IgD-negative memory B cell (primary cell): ENCODE data around the gene TANGO2. TPM values are rescaled to one million over a fixed set of nuclear protein-coding genes. Genes with fewer than 3 reads are reported as not detected.

Experiments
- H3K27ac Mint-ChIP-seq, 3 donors: one replicate each; pipeline ENCODE4 v1.8.0; 2020 to 2022; ENCODE audit warnings: mild to moderate bottlenecking in 3 of 3, mixed read lengths in 3 of 3, moderate library complexity in 1 of 3
- H3K27me3 Mint-ChIP-seq: one replicate; pipeline ENCODE4 v1.8.0; 2021; ENCODE audit warnings: mixed read lengths
- H3K36me3 Mint-ChIP-seq: one replicate; pipeline ENCODE4 v1.8.0; 2020; ENCODE audit warnings: mild to moderate bottlenecking, mixed read lengths
- H3K4me1 Mint-ChIP-seq, 3 donors: one replicate each; pipeline ENCODE4 v1.8.0; 2020 to 2022; ENCODE audit warnings: mixed read lengths in 3 of 3, mild to moderate bottlenecking in 1 of 3
- H3K4me3 Mint-ChIP-seq, 4 donors: one replicate each; pipeline ENCODE4 v1.8.0; 2020 to 2022; ENCODE audit warnings: mild to moderate bottlenecking in 4 of 4, mixed read lengths in 4 of 4, moderate library complexity in 3 of 4
- H3K9me3 Mint-ChIP-seq, 3 donors: one replicate each; pipeline ENCODE4 v1.8.0; 2020 to 2021; ENCODE audit warnings: mixed read lengths in 3 of 3, mild to moderate bottlenecking in 1 of 3
- polyA plus RNA-seq: library from polyadenylated mRNA; unstranded; fragments of 300-500 nt; fragmentation: Illumina TruSeq; gene quantifications from one replicate; pipeline ENCODE4 v1.2.3, GENCODE V29; 2021

TANGO2 gene
- polyA plus RNA-seq, 1 donor from 2014 or later, result 44.5 TPM

DNA sequence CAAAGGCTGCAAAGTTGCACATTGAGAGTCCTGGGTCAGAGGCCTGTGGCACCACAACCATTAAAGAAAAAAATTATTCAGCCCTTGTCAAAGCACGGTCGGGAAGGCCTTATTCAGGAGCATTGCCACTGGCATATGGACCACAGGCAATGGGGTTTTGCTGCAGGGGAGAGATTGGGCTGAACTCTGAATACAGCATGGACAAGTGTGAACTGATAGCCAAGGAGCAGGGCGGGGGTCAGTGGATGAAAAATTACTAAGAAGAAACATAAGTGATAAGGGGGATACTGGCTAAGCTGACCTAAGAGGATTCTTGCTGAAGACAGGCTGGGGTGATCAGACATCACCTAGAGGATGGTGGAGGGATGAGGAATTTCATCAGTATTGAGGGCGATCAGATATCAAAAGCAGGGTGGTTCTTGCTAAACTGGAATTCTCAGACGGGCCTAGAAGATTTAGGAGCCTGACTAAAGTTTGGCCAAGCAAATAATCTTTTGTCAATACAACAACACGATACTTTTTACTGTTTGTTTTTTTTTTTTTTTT is 55.8 kb downstream of the TANGO2 start:
- H3K36me3 Mint-ChIP-seq, result no peaks in the 10 kb centered on the region
- peaks cover 3 to 11% (median 3%) of the 10 kb centered on the region in 3 donors for H3K4me1 Mint-ChIP-seq
- H3K4me3 Mint-ChIP-seq, result peak overlapping the region in 2 of 4 donors; percentile 23 to 79
- no peaks in the 10 kb centered on the region for H3K27me3 Mint-ChIP-seq
- peak overlapping the region in 2 of 3 donors; percentile 22 to 67 for H3K27ac Mint-ChIP-seq
- no peaks in the 10 kb centered on the region for H3K9me3 Mint-ChIP-seq

DNA sequence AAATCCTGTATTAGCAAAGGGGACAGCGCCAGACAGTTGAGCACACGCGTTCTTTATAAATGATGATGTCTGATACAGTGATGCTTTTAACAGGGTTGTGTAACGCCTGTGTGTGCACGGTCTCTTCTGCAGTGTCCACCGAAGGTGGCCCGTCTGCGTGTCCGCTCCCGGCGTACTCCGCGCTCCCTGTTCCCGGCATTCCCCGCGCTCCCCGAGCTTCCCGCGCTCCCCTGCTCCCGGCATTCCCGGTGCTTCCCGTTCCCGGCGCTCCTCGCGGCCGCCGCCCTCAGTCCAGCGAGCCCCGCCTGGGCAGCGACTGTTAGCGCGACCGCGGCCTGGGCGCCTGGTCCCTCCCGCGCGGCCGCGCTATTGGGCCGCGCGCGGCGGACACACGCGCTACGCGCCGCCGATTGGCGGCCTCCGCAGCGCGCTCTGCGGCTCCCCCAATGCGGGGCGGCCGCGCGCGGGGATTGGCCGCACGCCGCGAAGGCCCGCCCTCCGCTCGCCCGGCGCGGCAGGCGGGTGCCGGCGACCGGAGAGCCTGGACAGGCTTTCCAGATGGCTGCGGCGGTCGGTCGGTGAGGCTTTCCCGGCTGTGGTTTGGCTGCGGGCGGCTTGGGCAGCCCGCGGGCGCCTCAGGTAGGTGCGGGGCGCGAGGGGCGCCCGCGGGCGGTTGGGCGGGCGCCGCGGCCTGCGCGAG is 59.0 kb downstream of the TANGO2 start, which contains the start of gene DGCR8:
Gene DGCR8, plus strand, starts transcription at position 497 of the 700 bp plus-strand sequence. CDS start 5,723 bp downstream, outside the sequence.
- peak within 1 kb of the TSS; percentile 31 to 90 (median 72) for H3K27ac Mint-ChIP-seq
- H3K4me1 Mint-ChIP-seq, result peaks cover 4 to 30% (median 8%) of the 10 kb centered on the region in 3 donors
- H3K36me3 Mint-ChIP-seq, result no peaks in the 10 kb centered on the region
- peak within 1 kb of the TSS; percentile 92 to 95 (median 94) for H3K4me3 Mint-ChIP-seq
- H3K27me3 Mint-ChIP-seq, result no peaks in the 10 kb centered on the region
- no peaks in the 10 kb centered on the region for H3K9me3 Mint-ChIP-seq

- H3K27me3 Mint-ChIP-seq, result no peaks in the 10 kb centered on the region
- H3K36me3 Mint-ChIP-seq, result no peaks in the 10 kb centered on the region
- peaks cover 4 to 30% (median 8%) of the 10 kb centered on the region in 3 donors for H3K4me1 Mint-ChIP-seq
- H3K4me3 Mint-ChIP-seq, result peak overlapping the region; percentile 81 to 92 (median 86)
- H3K27ac Mint-ChIP-seq, result peak overlapping the region; percentile 31 to 90 (median 32)
- no peaks in the 10 kb centered on the region for H3K9me3 Mint-ChIP-seq
These were observed 59.5 kb downstream of the TANGO2 start for GRCh38 chr22:20080445-20080775.

- H3K27me3 Mint-ChIP-seq, result no peaks in the 10 kb centered on the region
- no peaks in the 10 kb centered on the region for H3K36me3 Mint-ChIP-seq
- H3K4me3 Mint-ChIP-seq, result peak overlapping the region; percentile 81 to 92 (median 86)
- H3K4me1 Mint-ChIP-seq, result peaks cover 4 to 30% (median 8%) of the 10 kb centered on the region in 3 donors
- H3K27ac Mint-ChIP-seq, result peak overlapping the region; percentile 32 to 99 (median 90)
- H3K9me3 Mint-ChIP-seq, result no peaks in the 10 kb centered on the region
These were observed 60.1 kb downstream of the TANGO2 start for GRCh38 chr22:20080776-20081654.

DNA sequence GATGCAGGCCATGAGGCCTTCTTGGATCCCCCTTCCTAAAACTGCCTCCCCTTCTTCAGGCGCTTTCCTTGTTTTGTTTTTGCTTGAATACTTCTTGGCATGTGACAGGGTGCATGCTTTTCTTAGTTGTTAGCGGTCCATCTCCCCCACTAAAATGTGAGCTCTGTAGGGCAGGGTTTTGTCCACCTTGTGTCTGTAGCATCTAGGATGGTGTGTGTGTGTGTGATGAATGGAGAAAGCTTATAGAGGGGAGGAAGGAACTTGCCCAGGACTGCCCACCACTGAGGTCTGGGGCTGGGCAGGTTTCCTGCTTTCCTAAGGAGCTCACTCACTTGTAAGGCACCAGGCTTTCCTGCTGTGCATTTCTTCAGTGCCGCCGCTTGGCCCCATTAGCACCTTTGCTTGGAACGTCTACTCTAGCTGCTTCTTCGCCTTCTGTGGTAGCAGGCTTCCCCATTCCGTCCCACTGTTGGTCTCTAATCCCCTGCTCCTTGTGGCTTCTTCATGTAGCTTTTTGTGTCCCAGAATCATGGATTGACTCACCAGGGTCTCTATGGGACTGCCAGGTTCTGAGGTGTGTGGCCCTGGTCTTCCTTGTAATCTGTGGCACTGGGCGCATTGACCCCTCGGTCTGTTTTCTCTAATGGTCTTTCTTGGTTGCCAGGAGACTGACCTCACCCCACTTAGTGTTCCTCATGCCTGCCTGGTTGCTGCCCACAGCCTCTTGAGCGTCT is 62.4 kb downstream of the TANGO2 start:
- no peaks in the 10 kb centered on the region for H3K36me3 Mint-ChIP-seq
- no peaks in the 10 kb centered on the region for H3K27me3 Mint-ChIP-seq
- H3K4me3 Mint-ChIP-seq, result peak overlapping the region; percentile 34 to 83 (median 46)
- H3K4me1 Mint-ChIP-seq, result peaks cover 4 to 30% (median 8%) of the 10 kb centered on the region in 3 donors
- H3K27ac Mint-ChIP-seq, result peak overlapping the region in 2 of 3 donors; percentile 23 to 88
- H3K9me3 Mint-ChIP-seq, result no peaks in the 10 kb centered on the region

DNA sequence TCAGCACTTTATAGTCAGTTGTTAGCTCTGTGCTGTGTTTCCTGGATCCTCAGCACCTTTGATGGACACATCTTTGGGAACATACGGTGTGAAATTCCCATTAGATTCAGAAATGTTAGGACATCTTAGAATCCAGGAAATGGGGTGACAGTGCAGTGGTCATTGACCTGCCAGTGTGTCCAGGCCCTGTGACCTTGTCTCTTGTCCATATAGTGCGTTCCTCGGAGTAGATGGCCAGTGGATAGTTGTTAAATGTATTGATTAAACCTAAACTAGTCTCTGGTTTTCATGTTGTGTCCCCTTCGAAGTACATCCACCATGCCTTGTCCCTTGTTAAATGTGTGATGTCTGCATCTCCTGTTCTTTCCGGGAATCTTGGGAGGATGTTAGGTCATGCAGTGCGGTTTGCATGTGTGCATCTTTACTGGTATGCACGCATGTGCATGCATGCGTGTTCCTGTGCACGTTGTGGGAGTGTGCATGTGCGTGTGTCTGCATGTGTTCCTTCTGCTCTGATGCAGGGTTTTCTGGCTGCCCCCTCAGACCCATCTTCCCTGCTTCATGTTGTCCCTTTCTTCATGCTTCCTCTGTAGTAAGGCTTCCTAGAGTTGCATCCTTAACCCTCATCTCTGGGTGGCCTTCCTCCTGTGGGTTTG is 63.1 kb downstream of the TANGO2 start:
- Mint-ChIP-seq H3K9me3 (no peaks in the 10 kb centered on the region), H3K27ac (peak overlapping the region in 2 of 3 donors; percentile 23 to 39), H3K36me3 (no peaks in the 10 kb centered on the region), H3K27me3 (no peaks in the 10 kb centered on the region), H3K4me3 (peak overlapping the region in 2 of 4 donors; percentile 37 to 53), H3K4me1 (peaks cover 4 to 30% (median 8%) of the 10 kb centered on the region in 3 donors)

DNA sequence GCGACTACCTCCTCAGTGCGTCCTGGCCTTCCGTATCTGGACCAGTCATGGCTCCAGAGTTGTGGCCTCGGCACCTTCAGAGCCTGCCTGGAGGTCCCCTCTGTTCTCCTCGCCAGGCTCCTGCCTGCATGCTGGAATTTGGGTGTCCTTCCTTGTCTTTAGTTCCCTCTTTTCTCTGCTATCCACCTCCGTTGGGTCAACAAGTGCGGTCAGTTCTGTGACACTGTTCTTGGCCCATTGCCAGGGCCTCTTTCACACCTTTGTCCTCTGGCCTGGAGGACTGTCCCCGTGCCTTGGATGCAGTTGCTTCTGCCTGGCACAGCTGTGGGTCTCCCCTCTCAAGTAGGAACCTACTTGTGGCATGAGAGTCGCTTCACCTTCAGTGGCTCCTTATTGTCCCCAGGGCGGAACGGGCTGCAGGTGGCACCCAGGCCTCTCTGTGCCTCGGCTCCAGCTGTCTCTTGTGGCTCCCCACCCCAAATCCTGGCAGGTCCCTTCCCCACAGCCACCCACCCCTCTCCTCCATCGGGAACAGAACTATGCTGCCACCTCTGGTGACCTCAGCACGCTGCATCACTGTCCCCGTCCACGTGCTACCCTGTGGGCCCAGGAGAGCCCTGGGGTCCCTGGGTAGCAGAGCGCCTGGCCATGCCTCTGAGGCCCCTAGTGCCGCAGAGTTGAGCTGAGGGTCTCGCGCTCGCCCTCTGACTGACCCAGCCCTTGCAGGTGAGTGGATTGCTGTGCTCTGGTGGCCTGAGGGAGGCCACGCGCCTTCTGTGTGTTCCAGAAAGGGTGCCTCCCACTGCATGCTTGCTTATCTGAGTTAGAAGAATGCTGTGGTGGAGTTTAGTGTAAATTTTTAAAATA is 63.9 kb downstream of the TANGO2 start:
- Mint-ChIP-seq H3K4me1 (peaks cover 4 to 30% (median 8%) of the 10 kb centered on the region in 3 donors), H3K9me3 (no peaks in the 10 kb centered on the region), H3K36me3 (peaks cover under 1% of the 10 kb centered on the region), H3K27me3 (no peaks in the 10 kb centered on the region), H3K4me3 (peak overlapping the region in 1 of 4 donors; percentile 16), H3K27ac (peak overlapping the region in 1 of 3 donors; percentile 39)

DNA sequence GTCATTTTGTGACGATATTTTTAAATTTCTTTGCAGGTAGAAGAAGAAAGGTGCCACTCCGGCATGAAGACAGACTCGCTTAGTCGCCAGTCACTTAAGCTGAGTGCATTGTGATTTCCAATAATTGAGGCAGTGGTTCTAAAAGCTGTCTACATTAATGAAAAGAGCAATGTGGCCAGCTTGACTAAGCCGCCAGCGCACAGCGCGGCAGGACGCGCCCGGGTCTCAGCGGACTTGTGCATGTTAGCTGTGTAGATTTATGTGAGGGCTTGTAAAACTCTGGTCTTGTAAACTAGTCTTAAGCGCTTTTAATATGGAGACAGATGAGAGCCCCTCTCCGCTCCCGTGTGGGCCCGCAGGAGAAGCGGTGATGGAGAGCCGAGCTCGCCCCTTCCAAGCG is 64.7 kb downstream of the TANGO2 start:
- H3K4me1 Mint-ChIP-seq, result peaks cover 4 to 29% (median 8%) of the 10 kb centered on the region in 3 donors
- H3K9me3 Mint-ChIP-seq, result no peaks in the 10 kb centered on the region
- H3K27me3 Mint-ChIP-seq, result no peaks in the 10 kb centered on the region
- peaks cover 3% of the 10 kb centered on the region for H3K36me3 Mint-ChIP-seq
- H3K4me3 Mint-ChIP-seq, result no peak overlapping the region
- no peak overlapping the region for H3K27ac Mint-ChIP-seq

- peaks cover 3% of the 10 kb centered on the region for H3K36me3 Mint-ChIP-seq
- peaks cover 4 to 24% (median 8%) of the 10 kb centered on the region in 3 donors for H3K4me1 Mint-ChIP-seq
- no peak overlapping the region for H3K4me3 Mint-ChIP-seq
- H3K27ac Mint-ChIP-seq, result peak overlapping the region in 1 of 3 donors; percentile 62
- no peaks in the 10 kb centered on the region for H3K27me3 Mint-ChIP-seq
- no peaks in the 10 kb centered on the region for H3K9me3 Mint-ChIP-seq
These were observed 65.2 kb downstream of the TANGO2 start for GRCh38 chr22:20086101-20086599.

DNA sequence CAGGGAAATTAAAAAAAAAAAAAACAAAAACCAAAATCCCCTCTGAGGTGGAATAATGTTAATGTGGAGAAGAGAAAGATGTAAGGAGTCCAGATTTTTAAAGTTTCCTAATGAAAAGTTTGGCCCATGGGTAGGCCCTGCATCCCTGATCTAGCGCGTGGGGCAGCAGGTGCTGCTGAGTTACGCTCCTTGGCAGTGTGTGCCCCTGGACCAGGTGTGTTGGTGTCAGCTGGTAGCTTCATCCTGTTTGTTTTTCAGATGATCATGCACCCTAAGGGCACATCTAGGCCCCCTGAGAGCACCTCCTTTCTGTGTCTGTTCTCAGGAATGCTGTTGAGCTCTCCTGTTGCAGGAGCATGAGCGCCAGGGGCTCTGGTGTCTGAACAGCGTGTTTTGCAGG is 65.9 kb downstream of the TANGO2 start:
- Mint-ChIP-seq H3K4me1 (peaks cover under 1 to 18% (median 5%) of the 10 kb centered on the region in 3 donors), H3K4me3 (no peak overlapping the region), H3K27ac (peak overlapping the region in 1 of 3 donors; percentile 62), H3K9me3 (no peaks in the 10 kb centered on the region), H3K36me3 (peaks cover 3% of the 10 kb centered on the region), H3K27me3 (no peaks in the 10 kb centered on the region)

DNA sequence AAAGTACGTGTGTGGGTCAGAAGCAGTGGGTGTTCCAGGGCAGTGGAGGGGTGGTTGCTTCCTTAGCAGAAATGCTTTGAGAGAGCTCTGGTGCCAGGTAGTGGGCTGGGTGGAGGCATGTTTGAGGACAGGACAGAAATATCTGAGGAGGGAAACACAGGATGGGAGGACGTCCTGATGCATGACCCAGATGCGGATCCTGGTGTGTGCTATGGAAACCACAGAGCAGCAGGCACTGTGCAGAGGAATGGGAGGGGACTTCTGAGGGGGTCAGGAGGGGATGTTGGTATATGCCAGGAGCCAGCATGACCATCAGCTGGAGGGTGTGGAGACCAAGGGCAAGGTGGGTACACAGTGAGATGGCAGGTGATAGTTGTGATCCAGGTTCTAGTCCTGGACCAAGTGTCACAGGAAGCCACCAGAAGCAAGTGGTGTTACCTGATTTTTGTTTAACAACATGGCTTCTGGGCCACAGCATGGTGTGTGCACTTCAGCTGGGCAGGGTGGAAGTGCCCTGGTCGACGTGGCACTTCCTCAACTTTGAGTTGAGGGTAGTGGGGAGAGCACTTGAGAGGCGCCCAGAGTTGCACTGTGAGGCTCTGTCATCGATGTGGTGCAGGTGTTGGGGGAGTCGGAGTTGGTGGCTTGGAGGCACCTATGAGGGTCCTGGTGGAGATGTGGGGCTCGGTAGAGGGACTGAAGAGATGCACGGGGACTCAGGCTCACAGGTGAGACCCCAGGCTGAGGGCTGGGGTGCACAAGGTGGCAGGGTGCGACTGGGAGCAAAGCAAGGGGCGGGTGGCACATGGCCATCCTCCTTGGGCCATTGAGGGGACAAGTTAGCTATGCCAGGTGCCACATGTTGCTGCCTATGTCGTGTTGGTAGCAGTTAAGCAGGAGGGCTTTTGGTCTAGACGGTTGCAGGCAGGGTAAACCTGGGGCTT is 66.7 kb downstream of the TANGO2 start:
- Mint-ChIP-seq H3K9me3 (no peaks in the 10 kb centered on the region), H3K27ac (peak overlapping the region in 1 of 3 donors; percentile 26), H3K36me3 (peaks cover 3% of the 10 kb centered on the region), H3K27me3 (no peaks in the 10 kb centered on the region), H3K4me3 (peak overlapping the region in 1 of 4 donors; percentile 82), H3K4me1 (peaks cover 0 to 18% (median 4%) of the 10 kb centered on the region in 3 donors)

GRCh38 chr22:20088263-20088648 is 67.3 kb downstream of the TANGO2 start:
- Mint-ChIP-seq H3K36me3 (peaks cover 3% of the 10 kb centered on the region), H3K4me3 (no peak overlapping the region), H3K27ac (no peak overlapping the region), H3K9me3 (no peaks in the 10 kb centered on the region), H3K4me1 (peaks cover 0 to 11% (median 4%) of the 10 kb centered on the region in 3 donors), H3K27me3 (no peaks in the 10 kb centered on the region)
